Islet precursor cell (in vitro differentiated cells): ENCODE data around the gene GFOD1.
A peak's percentile ranks its signal among the peaks of the same experiment; 100 is the strongest.

ENCODE experiments used
- DNase-seq: peaks from one replicate; pipeline ENCODE4 v3.0.0-alpha.2; 2018

Gene GFOD1

DNA sequence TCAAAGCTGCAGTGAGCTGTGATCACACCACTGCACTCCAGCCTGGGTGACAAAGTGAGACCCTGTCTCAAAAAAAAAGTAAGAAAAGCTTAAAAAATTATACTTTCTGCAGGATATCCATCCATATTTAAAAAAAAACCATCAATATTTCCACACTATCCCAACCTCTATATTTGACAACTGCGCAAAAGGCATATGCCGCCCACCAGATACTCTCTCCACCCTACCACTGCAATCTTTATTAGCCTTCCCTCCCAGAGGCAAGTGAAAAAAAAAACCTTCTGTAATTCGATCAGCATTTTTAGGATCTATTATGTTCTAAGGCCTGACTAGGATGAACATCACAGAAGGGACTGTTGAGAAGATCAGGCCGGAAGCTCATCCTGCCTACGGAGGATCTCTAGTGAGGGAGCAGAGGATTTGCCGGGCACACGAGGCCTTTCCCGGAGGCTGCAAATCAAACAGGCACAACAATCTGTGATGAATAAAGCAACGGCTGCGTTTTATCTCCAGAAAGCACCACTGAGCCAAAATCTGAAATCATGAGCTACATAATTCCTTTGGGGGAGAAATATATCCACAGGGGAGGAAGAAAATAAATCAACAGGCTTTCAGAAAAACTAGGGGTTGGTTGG, 65.9 kb downstream of the GFOD1 start:
- DNase-seq, result peak; percentile 37

- DNase-seq, result peak; percentile 42
Measured at GRCh38 chr6:13420269-13420668, 67.1 kb downstream of the GFOD1 start.

DNA sequence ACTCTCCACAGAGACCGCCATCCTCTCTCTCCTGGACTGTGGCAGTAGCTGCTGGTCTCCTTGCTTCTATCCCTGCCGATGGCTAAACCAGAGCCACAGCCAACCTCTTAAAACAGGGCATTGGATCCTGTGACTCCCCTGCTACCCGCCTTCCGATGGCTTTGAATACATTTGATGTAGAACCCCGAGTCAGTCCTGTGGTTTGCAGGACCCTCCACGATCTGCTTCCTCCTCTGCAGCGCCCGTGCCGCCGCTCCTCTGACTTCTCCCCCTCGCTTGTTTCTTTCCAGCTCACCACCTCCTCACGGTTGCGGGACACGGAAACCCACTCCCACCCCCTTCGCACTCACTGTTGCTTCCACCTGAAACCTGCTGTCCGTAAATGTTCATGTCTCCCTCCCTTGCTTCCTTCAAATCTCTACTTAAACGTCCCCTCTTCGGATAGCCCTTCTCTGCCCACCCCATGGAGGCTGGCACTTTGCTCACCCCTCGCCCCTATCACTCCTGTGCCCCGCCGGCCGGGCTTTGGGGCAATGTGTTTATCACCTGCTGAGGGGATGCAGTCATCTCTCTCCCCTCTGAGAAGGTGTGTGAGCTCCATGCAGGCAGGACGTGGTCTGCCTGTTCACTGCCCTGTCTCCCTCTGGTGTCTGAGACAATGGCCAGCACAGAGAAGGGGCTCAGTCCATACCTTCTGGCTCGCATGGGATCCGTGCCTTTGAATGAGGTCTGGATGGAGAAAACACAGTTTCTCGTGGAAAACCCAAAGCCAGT, 67.8 kb downstream of the GFOD1 start:
- DNase-seq, result peak; percentile 52

GRCh38 chr6:13418844-13419243, 68.6 kb downstream of the GFOD1 start:
- DNase-seq, result peak; percentile 14

GRCh38 chr6:13417954-13418353, 69.4 kb downstream of the GFOD1 start:
- DNase-seq, result peak; percentile 25

DNA sequence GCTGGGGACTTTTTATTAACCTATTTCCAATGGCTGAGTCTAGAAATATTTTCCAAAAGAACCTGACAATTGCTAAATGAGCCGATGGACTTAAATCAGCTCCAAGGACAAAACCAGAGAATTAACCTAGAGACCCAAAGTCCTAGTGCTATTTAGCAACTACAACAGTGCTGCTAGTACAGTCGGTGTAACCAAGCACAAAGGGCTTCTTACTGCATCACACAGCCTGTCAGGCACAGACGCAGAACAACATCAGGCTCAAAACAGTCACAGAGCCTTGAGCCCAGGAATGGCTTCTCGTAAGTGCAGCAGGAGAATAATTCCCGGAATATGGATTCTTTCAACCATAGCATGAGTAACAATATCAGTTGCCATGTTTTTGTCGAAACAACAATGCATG, 70.0 kb downstream of the GFOD1 start:
- DNase-seq, result peak; percentile 45

DNA sequence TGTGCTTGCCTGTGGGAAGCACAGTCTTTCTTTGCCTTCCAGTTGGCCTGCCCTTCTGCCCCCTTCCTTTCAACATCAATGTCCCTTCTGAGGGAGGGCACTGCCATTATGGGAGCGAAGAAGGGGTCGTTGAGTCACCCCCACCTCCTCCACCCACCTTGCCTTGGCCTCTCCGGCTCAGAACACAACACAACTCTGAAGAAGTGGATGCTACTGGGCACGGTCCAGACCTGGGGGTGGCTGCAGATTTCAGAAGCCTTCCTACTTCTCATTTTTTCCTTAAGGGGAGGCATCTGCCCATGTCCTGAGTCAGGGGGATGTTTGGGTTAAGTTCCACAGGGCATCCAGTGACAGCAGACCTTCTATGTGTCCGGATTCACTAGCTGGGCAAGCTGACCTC, 72.1 kb downstream of the GFOD1 start:
- peak; percentile 9 for DNase-seq

GRCh38 chr6:13413900-13414555, 73.4 kb downstream of the GFOD1 start:
- no peak for DNase-seq

DNA sequence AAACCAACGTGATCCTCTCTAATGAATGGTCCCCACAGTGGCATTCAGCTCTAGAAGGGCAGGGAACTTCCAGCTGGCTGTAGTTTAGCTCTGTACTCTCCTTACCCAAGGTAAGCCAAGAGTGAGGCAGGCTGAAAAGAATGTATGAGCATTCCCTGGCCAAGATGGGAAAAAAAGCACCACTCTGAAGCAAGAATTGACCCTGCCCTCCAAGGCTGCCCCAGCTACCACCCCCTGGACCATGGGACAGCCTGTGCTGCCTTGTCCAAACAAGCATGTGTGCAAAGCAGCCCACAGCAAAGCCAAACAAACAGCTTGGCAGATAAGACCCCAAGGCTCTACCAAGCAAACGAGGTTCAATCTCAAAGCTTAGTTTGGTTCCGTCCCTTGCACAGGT, 73.9 kb downstream of the GFOD1 start:
- peak; percentile 23 for DNase-seq

- DNase-seq, result peak; percentile 34
Measured at GRCh38 chr6:13412639-13413465, 74.5 kb downstream of the GFOD1 start.

GRCh38 chr6:13412211-13412610, 75.2 kb downstream of the GFOD1 start:
- no peak for DNase-seq

DNA sequence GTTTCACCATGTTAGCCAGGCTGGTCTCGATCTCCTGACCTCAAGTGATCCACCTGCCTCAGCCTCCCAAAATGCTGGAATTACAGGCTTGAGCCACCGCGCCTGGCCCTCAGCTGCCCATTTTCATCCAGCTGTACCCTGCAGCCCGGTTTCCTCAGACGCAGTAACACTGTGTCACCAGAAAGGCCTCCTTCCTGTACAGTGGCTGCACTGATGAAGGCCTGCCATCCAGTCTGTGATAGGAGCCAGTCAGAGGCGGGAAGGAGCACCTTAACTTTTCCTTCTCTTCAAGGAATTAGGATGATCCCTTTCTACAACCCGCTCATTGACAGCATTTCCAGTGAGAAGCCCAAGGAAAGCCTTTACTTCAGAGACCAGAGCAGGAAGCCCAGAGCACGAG, 75.9 kb downstream of the GFOD1 start:
- no peak for DNase-seq

DNA sequence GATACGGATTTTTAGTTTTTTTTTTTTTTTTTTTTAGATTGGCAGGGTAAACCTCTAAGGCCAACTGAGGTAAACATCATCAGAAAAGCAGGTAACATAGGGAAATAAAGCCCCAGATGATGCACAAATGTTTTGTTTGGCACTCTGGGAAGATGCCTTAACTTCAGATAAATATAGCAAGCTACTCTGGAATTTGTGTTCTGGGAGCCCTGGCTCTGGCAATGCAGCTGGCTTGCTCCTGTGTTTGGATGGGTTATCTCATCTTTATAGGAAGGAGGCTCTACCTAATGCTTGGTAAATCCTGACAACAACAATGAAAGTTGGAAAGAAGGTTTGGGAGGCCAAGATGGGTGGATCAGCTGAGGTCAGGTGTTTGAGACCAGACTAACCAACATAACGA, 77.4 kb downstream of the GFOD1 start:
- no peak for DNase-seq

- no peak for DNase-seq
Measured at GRCh38 chr6:13407709-13408695, 79.4 kb downstream of the GFOD1 start.

- DNase-seq, result no peak
Measured at GRCh38 chr6:13407368-13407708, 80.1 kb downstream of the GFOD1 start.

- DNase-seq, result no peak
Measured at GRCh38 chr6:13406781-13407180, 80.6 kb downstream of the GFOD1 start.

DNA sequence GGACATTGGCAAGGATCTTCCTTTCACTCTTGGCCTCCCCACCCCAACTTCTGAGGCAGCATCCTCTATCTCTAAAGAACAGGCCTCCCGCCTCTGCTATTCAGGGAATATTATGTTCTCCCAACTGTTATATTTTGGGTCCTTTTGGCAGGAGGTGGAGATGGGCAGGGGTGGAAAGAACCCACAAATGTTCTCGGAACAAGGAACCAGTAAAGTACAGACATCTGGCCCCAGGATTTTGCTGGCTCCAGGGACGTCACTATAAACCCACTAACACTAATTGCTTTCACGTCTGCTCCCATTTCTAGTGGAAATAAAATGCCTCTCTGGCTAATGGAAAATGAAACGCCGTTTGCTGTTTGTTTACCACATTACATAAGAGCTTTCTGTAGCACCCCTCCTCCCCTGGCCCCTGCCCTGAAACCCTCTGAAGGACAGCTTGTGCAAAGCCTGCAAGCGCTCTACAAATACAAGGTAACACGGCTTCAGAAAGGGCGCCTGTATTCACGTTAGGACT, 81.4 kb downstream of the GFOD1 start:
- no peak for DNase-seq

GRCh38 chr6:13404892-13405254, 82.5 kb downstream of the GFOD1 start:
- no peak for DNase-seq

- DNase-seq, result peak; percentile 23
Measured at GRCh38 chr6:13404228-13404891, 83.0 kb downstream of the GFOD1 start.

GRCh38 chr6:13402711-13403110, 84.7 kb downstream of the GFOD1 start:
- DNase-seq, result no peak

DNA sequence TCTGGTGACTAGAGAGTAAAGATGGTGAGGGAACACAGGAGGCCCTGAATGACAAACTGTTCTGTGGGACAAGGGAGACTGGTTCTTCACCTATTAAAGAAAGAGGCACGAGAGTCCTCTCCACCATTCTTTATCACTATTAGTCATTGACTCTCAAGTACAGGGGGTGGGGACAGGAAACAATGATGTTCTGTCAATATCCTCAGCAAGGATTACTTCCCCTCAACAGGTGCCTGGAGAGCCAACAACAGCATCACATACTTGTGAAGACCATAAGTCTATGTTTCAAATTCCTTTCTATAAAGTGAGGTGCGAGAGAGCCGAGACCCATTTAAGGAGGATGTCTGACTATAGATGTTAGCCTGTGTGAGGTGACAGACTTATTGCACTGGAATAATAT, 86.6 kb downstream of the GFOD1 start:
- peak; percentile 26 for DNase-seq
